Mucosa of descending colon (tissue), 3 donors: ENCODE data around the gene NRGN. TPM values are rescaled to one million over a fixed set of nuclear protein-coding genes. Genes with fewer than 3 reads are reported as not detected.

Experiments used
- ATAC-seq: fragments of 200-7000 bp; cut with Tn5 transposase; one replicate; pipeline ENCODE4 v1.9.1; 2020; ENCODE audit warnings: mild to moderate bottlenecking, moderate library complexity
- DNase-seq, 3 donors: peaks; one replicate each; pipeline ENCODE4 v3.0.0-alpha.2; 2020
- H3K36me3 ChIP-seq: fragments of 200-600 bp; one replicate; pipeline ENCODE4 v1.8.0; 2021; ENCODE audit warnings: low read depth, mild to moderate bottlenecking
- H3K4me1 ChIP-seq: fragments of 200-600 bp; one replicate; pipeline ENCODE4 v1.8.0; 2021; ENCODE audit warnings: low read depth, mild to moderate bottlenecking
- H3K4me3 ChIP-seq: fragments of 200-600 bp; one replicate; pipeline ENCODE4 v1.8.0; 2021; ENCODE audit warnings: mild to moderate bottlenecking
- H3K9me3 ChIP-seq: fragments of 200-600 bp; one replicate; pipeline ENCODE4 v1.8.0; 2021; ENCODE audit warnings: mild to moderate bottlenecking
- CTCF ChIP-seq: fragments of 200-600 bp; IDR thresholded peaks from one replicate; pipeline ENCODE4 v1.8.0; 2022; ENCODE audit warnings: antibody characterized with exemption, mild to moderate bottlenecking
- intact Hi-C, 2 donors: fragments of 100-400 bp; cut with DNase I in 1 of 2; cut with micrococcal nuclease in 1 of 2; formaldehyde crosslinking; loops; one replicate each; pipeline versions ENCODE4 v1.11.0 to v1.11.1; 2022; cut with DNase I, micrococcal nuclease
- total RNA-seq, 3 donors: library from RNA; stranded (reverse); fragmentation: NEBNext Ultra II Directional in 2 of 3; extraction: Animal tissue kit (Norgen Biotek cat#: 25700) in 2 of 3; gene quantifications; one replicate each; pipeline versions ENCODE4 v1.2.1 to v1.2.4, GENCODE V29; 2021 to 2023
- donor health status: DM: no; HTN: no; CAD: no; lungs with moderate emphysema.
- donor health status: DM: no; HTN: no; CAD: no.
- donor health status: DM: no; HTN: yes; CAD: no.

Gene NRGN
- total RNA-seq, 3 donors from 2014 or later: 1.7 to 5.3 (median 2.0) TPM

GRCh38 chr11:124753624-124754023 is 13.9 kb downstream of the NRGN start:
- peak in 2 of 3 donors; percentile 30 to 48 for DNase-seq
- H3K36me3 ChIP-seq: no peaks in the 10 kb centered on the region
- intact Hi-C loops: no loop called here
- no peak overlapping the region for H3K4me3 ChIP-seq
- no peak for TF ChIP-seq CTCF
- ATAC-seq: no peak
- peaks cover 31% of the 10 kb centered on the region for H3K4me1 ChIP-seq
- H3K9me3 ChIP-seq: no peaks in the 10 kb centered on the region

DNA sequence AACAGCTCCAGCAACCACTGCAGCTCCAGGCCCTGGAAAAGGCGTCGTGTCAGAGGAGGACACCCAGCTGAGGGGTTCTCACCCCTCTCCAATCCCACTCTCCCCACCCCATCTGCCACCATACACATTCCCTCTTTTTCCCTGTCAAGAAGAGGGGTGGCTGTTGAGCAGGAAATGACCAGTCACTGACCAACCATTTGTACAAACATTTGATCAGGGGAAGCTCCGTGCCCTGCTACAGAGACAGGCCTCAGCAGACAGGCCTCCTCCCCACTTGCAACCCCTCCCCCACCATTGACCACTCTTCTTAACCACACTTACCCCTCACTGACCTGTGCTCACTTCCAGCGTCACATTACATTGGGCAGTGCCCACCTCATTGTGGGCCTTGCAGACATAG is 14.6 kb downstream of the NRGN start:
- Histone ChIP-seq H3K36me3 (no peaks in the 10 kb centered on the region), H3K9me3 (no peaks in the 10 kb centered on the region), H3K4me3 (no peak overlapping the region), H3K4me1 (peaks cover 32% of the 10 kb centered on the region)
- no peak for DNase-seq
- no peak for TF ChIP-seq CTCF
- ATAC-seq: no peak
- intact Hi-C loops: no loop called here

DNA sequence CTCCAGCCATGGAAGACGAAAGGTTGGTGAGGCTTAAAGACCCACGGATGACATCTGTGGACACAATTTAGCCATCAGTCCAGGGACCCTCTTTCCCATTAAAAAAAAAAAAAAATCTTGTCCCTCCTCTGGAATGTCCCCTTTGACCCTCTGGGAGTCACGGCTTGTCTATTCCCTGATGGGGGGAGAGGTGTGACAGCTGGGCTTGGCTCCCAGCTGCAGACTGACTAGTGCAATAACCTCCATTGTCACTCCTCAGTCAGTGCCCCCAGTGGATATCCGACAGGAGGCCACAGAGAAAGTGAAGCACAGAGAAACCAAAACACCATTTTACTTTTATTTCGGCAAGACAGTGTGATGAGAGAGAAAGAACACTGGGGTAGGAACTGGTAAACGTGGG is 15.0 kb downstream of the NRGN start:
- Histone ChIP-seq H3K9me3 (no peaks in the 10 kb centered on the region), H3K4me1 (peaks cover 30% of the 10 kb centered on the region), H3K36me3 (no peaks in the 10 kb centered on the region), H3K4me3 (no peak overlapping the region)
- intact Hi-C loops: no loop called here
- no peak for TF ChIP-seq CTCF
- DNase-seq (no peak), ATAC-seq (no peak)

DNA sequence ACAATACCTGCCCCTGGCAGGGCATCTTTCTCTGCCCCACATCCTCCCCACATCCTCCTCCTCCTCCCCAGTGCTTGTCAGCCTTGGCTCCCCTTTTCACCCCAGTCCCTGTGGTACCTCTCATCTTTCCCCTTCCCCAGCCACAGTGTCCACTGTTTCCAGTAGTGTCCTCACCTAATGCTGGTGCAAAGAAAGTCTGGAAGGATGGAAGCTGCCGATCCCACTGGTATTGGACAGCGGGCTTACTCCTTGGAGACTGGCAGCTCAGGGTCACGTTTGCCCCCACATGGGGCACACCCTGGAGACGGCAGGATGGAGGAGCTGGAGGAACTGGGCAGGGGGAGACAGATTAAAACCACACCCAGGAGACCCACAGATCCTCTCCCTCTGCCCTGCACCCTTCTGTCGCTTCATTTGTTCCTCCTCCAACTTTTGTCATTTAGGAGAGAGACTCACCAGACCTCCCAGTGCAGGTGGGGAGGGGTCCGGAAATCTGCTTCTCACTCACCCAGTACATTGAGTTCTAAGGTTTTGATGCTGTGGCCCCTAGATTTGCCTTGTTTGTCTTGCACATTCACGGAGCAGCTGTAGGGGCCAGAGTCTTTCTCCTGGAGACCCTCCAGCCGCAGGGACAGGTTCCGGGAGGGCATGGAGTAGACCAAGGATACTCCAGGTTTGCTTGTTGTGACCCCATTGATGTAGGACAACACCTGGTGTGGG is 16.5 kb downstream of the NRGN start:
- no peak for ATAC-seq
- H3K36me3 ChIP-seq: no peaks in the 10 kb centered on the region
- intact Hi-C loops: no loop called here
- no peak for DNase-seq
- TF ChIP-seq CTCF: no peak
- no peak overlapping the region for H3K4me3 ChIP-seq
- peaks cover 31% of the 10 kb centered on the region for H3K4me1 ChIP-seq
- no peaks in the 10 kb centered on the region for H3K9me3 ChIP-seq

GRCh38 chr11:124756753-124757227 is 17.0 kb downstream of the NRGN start:
- no peak for TF ChIP-seq CTCF

More at GRCh38 chr11:124756753-124757227, 17.0 kb downstream of the NRGN start:
- intact Hi-C loops: no loop called here
- Histone ChIP-seq H3K4me1 (peaks cover 34% of the 10 kb centered on the region), H3K9me3 (no peaks in the 10 kb centered on the region), H3K36me3 (no peaks in the 10 kb centered on the region), H3K4me3 (no peak overlapping the region)
- ATAC-seq (no peak), DNase-seq (no peak)
